Measurements from ENCODE around the gene HAAO. TPM values are rescaled to one million over a fixed set of nuclear protein-coding genes. Genes with fewer than 3 reads are reported as not detected.

The HAAO gene
- total and polyA plus RNA-seq, 2 experiments from 2014 or later = 2.6 to 3.2 TPM

DNA sequence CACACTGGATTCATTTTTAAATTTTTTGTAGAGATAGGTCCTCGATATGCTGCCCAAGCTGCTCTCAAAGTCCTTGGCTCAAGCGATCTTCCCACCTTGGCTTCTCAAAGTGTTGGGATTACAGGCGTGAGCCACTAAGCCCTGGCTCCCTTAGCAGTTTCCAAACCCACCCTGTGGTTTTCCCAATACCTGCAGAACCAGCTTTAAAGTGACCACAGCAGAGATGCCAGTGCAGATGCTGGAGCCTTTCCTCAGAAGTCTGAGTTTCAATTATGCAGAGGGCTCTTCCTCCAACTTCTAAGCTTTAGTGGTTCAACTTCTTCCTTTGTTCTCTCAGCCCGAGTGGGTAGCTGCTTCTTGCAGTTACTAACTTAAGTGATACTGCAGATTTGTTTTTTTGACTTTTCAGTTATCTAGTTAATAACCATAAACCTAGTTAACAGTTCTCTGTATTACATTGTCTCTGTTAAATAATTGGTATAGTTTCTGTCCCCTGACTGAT, 8.1 kb upstream of the HAAO start (continued):
- no peak for TF ChIP-seq ZNF462 (CRISPR knock-in tag; IDR thresholded peaks at IDR 0.05)
- no peak for TF ChIP-seq JUNB (IDR thresholded peaks at IDR 0.05; ENCODE audit: unreplicated experiment)
- TF ChIP-seq EZH2phosphoT487 (IDR thresholded peaks at IDR 0.05; ENCODE audit: unreplicated experiment) = no peak
- TF ChIP-seq POLR2AphosphoS5 (IDR thresholded peaks at IDR 0.05; ENCODE audit: low read depth) = no peak
- TF ChIP-seq ZNF114 (CRISPR knock-in tag; IDR thresholded peaks at IDR 0.05) = no peak
- TF ChIP-seq ZNF331 (CRISPR knock-in tag; IDR thresholded peaks at IDR 0.05; ENCODE audit: low read depth) = no peak

GRCh38 chr2:42799881-42800280, 7.5 kb upstream of the HAAO start:
- no peak overlapping the region for H3K4me3 Mint-ChIP-seq
- no peaks in the 10 kb centered on the region for H4K20me1 ChIP-seq (replicated peaks; ENCODE audit: insufficient read depth)
- no peaks in the 10 kb centered on the region for H3K36me3 ChIP-seq (ENCODE audit: insufficient read depth)
- DNase-seq (ENCODE audit: low spot score) (no peak), ATAC-seq (no peak)
- no peak overlapping the region for H2AFZ ChIP-seq
- H3K27ac ChIP-seq (ENCODE audit: low read depth) = no peak overlapping the region
- no peaks in the 10 kb centered on the region for H3K79me2 ChIP-seq (replicated peaks; ENCODE audit: insufficient read depth)
- no peak overlapping the region for H3K4me2 ChIP-seq
- H3K4me3 ChIP-seq = no peak overlapping the region
- H3K9me3 Mint-ChIP-seq = no peaks in the 10 kb centered on the region
- no peaks in the 10 kb centered on the region for H3K27me3 ChIP-seq (ENCODE audit: insufficient read depth)
- peaks cover 6% of the 10 kb centered on the region for H3K4me1 ChIP-seq (ENCODE audit: insufficient read depth)
- peaks cover 1% of the 10 kb centered on the region for H3K27me3 Mint-ChIP-seq (ENCODE audit: insufficient read depth, low read depth, poor library complexity)
- H3F3A ChIP-seq (replicated peaks; ENCODE audit: low read depth) = no peaks in the 10 kb centered on the region
- peaks cover 11% of the 10 kb centered on the region for H3K4me1 Mint-ChIP-seq
- no peaks in the 10 kb centered on the region; the same call in 2 of the 3 replicates for H3K36me3 Mint-ChIP-seq (ENCODE audit: low read depth)
- H3K27ac Mint-ChIP-seq = no peak overlapping the region
- H3K9me2 ChIP-seq (ENCODE audit: insufficient read depth) = no peaks in the 10 kb centered on the region
- no peak for TF ChIP-seq STAT1 (IDR thresholded peaks at IDR 0.05; ENCODE audit: unreplicated experiment)
- no peak for TF ChIP-seq CTCF (conservative IDR thresholded peaks at IDR 0.05; ENCODE audit: low read depth in 2 of 2)
- no peak for TF ChIP-seq EZH2 (IDR thresholded peaks at IDR 0.05; ENCODE audit: low read depth, unreplicated experiment)
- TF ChIP-seq REST (IDR thresholded peaks at IDR 0.05; ENCODE audit: unreplicated experiment) = no peak
- TF ChIP-seq CREB1 (CRISPR knock-in tag; IDR thresholded peaks at IDR 0.05; ENCODE audit: low read depth) = no peak
- no peak for TF ChIP-seq ZNF114 (CRISPR knock-in tag; IDR thresholded peaks at IDR 0.05)
- TF ChIP-seq ETS1 (IDR thresholded peaks at IDR 0.05) = no peak
- no peak for TF ChIP-seq ZNF331 (CRISPR knock-in tag; IDR thresholded peaks at IDR 0.05; ENCODE audit: low read depth)
- TF ChIP-seq JUNB (IDR thresholded peaks at IDR 0.05; ENCODE audit: unreplicated experiment) = no peak
- no peak for TF ChIP-seq POLR2AphosphoS5 (IDR thresholded peaks at IDR 0.05; ENCODE audit: low read depth)
